ENCODE measurements around the gene MLST8.
"Not testable (repeated sequence)": the region's sequence is repeated elsewhere in the genome, so short reads cannot be mapped to it uniquely, and the experiment has no call there.

Gene MLST8

GRCh38 chr16:2191446-2191706 lies 13.9 kb upstream of the MLST8 start:
- no peak for DNase-seq

- DNase-seq, result peak; percentile 59
Observed at GRCh38 chr16:2194166-2194834, 11.0 kb upstream of the MLST8 start.

- peak; percentile 75 for DNase-seq
Observed at GRCh38 chr16:2194852-2195321, 10.4 kb upstream of the MLST8 start.

- peak; percentile 54 for DNase-seq
Observed at GRCh38 chr16:2195322-2196161, 9.7 kb upstream of the MLST8 start.

GRCh38 chr16:2196162-2196980 lies 8.9 kb upstream of the MLST8 start, which contains the start of gene CASKIN1:
TSS of gene CASKIN1 (minus strand) at chr16:2196605. CDS start at chr16:2196432, 173 bp downstream.
- DNase-seq, result peak; percentile 52

- DNase-seq, result no peak
Observed at GRCh38 chr16:2196981-2197511, 8.2 kb upstream of the MLST8 start.

GRCh38 chr16:2197765-2198164 lies 7.5 kb upstream of the MLST8 start:
- no peak for DNase-seq

- no peak for DNase-seq
Observed at GRCh38 chr16:2198283-2198682, 7.0 kb upstream of the MLST8 start.

- DNase-seq, result no peak
Observed at GRCh38 chr16:2199095-2199494, 6.2 kb upstream of the MLST8 start.

GRCh38 chr16:2199621-2200139 lies 5.6 kb upstream of the MLST8 start:
- DNase-seq, result no peak

GRCh38 chr16:2200313-2200712 lies 4.9 kb upstream of the MLST8 start:
- DNase-seq, result no peak

GRCh38 chr16:2203119-2203688 lies 2.0 kb upstream of the MLST8 start:
- not testable (repeated sequence) for DNase-seq

GRCh38 chr16:2204416-2205103 lies 694 bp upstream of the MLST8 start:
- DNase-seq, result no peak

GRCh38 chr16:2205967-2206313 lies 686 bp downstream of the MLST8 start:
- no peak for DNase-seq

GRCh38 chr16:2206420-2206779 lies 1.1 kb downstream of the MLST8 start:
- no peak for DNase-seq

- DNase-seq, result peak; percentile 27
Observed at GRCh38 chr16:2206780-2207433, 1.7 kb downstream of the MLST8 start.

- DNase-seq, result no peak
Observed at GRCh38 chr16:2207872-2208271, 2.6 kb downstream of the MLST8 start.

GRCh38 chr16:2208308-2208707 lies 3.1 kb downstream of the MLST8 start:
- peak; percentile 61 for DNase-seq

GRCh38 chr16:2208772-2209171 lies 3.5 kb downstream of the MLST8 start:
- no peak for DNase-seq

GRCh38 chr16:2209258-2210008 lies 4.2 kb downstream of the MLST8 start:
- peak; percentile 80 for DNase-seq

GRCh38 chr16:2210009-2210332 lies 4.7 kb downstream of the MLST8 start:
- no peak for DNase-seq

All from NCI-H82 (cell line).